ENCODE results near the gene LUC7L.
A peak's percentile ranks its signal among the peaks of the same experiment; 100 is the strongest.
"Not testable (repeated sequence)": the region's sequence is repeated elsewhere in the genome, so short reads cannot be mapped to it uniquely, and the experiment has no call there.

The LUC7L gene

DNA sequence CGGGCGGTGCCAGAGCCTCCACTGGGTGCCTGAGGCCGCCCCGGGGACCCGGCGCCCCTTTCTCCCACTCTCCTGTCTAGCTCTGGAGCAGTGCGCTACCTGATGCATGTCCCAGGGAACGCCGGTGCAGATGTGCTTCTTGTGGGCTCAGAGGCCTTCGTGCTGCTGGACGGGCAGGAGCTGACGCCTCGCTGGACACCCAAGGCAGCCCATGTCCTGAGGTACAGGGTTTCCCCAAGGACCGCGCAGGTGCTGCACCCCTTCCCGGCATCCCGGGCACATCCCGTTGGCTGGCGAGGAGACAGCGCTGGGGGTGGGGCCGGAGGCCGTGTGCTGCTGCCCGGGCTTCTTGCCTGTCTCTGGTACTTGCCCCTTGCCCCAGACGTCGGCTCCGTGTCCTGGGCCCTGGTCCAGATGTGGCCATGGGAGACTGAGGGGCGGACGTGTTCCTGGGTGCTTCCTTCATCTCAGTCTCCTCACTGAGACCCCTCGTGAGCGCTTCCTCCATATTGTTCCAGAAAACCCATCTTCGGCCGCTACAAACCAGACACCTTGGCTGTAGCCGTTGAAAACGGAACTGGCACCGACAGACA lies 34.0 kb upstream of the LUC7L start:
- DNase-seq, result no peak

DNA sequence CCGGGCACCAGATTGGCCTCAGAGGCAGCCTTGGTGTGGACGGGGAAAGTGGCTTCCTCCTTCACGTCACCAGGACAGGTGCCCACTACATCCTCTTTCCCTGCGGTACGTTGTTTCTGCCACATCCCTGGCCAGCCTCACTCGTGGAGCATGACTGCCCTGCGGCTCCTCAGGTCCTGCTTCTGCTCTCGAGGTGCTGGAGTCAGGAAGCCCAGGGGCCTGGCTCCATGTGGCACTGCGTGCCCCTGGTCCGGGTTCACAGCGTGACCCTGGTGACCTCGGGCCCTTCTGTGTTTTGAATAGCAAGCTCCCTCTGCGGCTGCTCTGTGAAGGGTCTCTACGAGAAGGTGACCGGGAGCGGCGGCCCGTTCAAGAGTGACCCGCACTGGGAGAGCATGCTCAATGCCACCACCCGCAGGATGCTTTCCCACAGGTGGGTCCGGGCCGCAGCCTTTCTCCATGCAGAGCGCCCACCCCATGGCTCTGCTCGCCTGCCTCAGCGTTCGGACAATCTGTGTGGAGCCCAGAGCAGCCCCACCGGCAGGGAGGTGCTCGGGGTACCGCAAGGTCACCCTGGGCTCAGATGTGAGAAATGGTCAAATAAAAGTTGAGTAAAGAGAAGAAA lies 33.0 kb upstream of the LUC7L start:
- no peak for DNase-seq

DNA sequence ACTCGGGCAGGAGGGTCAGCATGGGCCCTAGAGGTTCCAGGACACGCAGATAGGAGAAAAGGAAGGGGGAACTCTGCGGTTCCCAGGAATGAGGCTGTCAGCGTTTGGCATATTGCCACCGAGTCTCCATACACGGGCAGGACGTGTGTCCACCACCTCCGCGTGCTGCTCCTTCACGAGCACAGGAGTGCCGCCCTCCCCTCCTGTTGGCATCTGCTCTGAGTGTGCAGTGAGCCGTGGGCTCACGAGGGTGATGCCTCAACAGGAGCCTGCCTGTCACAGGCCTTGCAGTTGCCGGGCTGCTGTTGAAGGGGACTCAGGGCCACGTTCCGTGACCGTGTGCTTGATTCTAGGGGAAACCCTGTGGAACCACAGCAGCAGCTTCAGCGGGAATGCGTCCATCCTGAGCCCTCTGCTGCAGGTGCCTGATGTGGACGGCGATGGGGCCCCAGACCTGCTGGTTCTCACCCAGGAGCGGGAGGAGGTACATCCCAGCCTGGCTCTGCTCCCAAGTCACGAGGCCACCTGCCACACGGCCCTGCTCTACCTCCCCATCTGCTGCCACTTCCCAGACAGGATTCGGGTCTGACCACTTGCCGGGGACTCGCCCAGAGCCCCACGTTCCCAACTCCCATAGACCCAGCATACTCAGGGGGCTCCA lies 31.9 kb upstream of the LUC7L start:
- DNase-seq, result no peak

DNA sequence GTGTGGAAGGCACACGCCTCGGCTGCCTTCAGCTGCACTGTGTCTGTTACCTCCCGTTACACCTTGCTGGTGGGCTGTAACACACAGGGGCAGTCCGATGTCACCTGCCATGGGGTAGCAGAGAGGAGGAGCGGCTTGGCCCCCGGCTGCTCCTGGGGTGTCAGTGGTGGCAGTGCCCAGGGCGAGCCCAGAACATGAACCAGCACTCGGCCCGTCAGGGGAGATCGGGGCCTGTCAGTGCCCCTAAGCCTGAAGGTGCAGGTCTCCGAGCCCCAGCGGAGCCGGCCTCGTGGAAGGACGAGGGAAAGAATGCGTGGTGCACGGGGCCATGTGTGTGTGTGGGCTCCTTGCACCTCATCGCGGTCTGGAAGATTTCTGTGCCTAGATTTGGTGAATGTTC lies 31.1 kb upstream of the LUC7L start:
- DNase-seq, result no peak

DNA sequence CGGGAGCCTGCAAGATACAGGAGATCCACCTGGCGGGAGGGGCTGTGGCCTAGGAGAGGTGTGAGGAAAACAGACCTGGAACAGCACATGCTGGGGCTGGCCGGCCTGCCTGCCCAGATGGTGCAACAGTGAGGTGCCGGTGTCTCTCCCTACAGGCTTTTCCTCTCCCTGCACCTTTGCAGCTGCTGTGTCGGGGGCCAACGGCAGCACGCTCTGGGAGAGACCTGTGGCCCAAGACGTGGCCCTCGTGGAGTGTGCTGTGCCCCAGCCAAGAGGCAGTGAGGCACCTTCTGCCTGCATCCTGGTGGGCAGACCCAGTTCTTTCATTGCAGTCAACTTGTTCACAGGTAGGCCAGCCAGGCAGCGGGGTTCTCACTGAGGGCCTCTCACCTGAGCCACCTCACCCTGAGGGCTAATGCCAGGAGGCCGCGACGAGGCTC lies 30.6 kb upstream of the LUC7L start:
- DNase-seq, result no peak

DNA sequence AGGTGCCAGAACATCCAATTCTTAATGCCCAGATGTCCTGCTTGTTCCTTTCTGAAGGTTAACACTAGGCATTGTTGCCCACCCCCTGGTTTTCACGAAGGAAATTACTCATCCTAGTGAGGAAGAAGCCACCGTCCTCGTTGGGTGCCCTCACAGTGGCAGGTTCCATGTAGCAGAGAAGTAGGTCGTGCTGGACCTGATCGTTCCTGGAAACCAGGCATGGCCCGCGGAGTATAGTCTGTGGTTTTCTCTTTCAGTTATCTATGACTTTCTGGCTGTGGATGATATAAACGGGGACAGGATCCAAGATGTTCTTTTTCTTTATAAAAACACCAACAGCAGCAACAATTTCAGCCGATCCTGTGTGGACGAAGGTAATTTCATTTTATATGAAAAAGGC lies 30.0 kb upstream of the LUC7L start:
- DNase-seq, result no peak

DNA sequence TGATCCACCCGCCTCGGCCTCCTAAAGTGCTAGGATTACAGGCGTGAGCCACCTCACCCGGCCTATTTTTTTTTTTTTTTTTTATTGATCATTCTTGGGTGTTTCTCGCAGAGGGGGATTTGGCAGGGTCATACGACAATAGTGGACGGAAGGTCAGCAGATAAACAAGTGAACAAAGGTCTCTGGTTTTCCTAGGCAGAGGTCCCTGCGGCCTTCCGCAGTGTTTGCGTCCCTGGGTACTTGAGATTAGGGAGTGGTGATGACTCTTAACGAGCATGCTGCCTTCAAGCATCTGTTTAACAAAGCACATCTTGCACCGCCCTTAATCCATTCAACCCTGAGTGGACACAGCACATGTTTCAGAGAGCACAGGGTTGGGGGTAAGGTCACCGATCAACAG lies 28.8 kb upstream of the LUC7L start:
- DNase-seq, result not testable (repeated sequence)

DNA sequence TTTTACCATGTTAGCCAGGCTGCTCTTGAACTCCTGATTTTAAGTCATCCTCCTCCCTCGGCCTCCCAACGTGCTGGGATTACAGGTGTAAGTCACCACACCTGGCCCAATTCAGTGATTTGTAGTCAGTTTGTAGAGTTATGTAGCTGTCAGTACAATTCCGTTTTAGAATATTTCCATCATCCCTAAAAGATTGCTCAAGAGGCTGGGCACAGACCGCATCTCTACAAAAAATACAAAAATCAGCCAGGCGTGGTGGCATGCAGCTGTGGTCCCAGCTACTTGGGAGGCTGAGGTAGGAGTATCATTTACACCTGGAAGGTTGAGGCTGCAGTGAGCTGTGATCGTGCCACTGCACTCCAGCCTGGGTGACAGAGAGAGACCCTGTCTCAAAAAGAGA lies 25.9 kb upstream of the LUC7L start:
- DNase-seq, result no peak

DNA sequence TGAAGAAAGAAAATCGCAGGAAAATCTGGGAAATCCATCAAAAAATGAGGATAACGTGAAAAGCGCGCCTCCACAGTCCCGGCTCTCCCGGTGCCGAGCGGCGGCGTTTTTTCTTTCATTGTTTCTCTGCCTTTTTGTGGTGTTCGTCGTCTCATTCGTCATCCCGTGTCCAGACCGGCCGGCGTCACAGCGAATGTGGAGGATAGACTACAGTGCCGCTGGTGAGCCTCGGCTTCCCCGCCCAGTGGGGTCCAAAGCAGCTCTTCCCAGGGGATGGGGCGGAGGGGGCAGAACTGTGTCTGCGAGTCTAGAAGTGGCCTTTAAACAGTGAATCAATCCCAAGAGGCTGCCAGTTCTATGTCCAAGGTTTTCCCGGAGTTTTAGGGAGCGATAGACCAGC lies 25.2 kb upstream of the LUC7L start:
- DNase-seq, result no peak

DNA sequence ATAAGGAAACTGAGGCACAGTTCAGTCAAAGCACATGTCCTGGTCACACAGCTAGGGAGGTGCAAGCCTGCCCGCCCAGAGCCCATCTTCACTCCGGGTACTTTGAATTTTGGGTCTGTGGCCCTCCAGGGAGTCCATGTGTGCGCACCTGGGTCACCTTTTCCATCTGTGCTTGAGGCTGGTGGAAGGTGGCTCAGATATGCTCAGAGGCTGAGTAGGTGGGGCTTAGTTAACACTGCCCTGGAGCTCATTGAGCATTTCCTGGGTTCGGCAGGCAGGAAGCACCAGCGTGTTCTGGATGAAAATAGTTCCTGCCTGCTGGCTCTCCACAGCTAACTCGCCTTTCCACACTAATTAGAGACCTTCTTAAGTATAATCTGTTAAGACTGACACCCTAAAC lies 24.6 kb upstream of the LUC7L start:
- no peak for DNase-seq

DNA sequence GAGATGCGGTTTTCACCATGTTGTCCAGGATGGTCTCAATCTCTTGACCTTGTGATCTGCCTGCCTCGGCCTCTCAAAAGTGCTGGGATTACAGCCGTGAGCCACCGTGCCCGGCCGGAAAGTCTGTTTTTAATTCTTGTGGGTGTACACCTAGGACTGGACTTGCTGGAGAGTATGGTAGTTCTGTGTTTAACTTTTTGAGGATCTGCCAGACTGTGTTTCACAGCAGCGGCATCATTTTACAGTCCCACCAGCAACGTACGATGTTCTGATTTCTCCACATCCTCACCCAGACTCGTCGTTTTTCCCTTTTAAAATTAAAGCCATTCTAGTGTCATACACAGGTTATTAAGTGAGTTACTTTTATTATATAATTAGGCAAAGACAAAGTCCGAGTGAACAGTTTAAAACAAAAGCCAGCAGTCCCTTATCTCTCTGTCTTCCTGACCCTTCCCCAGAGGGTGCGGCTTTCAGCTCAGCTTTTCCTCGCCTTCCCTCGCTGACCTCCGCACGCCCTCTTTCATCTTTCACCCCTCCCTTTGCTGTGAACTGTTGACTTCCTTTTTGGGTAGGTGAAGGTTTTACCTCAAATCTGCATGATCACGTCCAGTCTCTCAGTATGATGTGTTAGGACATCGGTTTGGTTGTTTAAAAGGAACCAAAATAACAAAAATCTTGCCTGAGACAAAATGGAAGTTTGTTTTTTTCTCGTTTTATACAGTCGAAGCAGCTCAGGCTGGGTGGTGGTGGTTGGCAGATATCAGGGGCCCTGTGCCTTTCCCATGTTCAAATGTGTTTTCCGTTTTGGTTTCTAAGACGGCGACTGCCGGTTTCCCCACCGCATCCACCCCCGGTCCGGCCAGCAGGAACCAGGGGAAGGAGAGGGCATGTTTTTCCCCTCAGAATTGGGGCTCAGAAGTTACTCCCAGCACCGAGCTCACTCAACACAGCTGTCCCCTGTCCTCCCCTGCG lies 23.4 kb upstream of the LUC7L start:
- no peak for DNase-seq

DNA sequence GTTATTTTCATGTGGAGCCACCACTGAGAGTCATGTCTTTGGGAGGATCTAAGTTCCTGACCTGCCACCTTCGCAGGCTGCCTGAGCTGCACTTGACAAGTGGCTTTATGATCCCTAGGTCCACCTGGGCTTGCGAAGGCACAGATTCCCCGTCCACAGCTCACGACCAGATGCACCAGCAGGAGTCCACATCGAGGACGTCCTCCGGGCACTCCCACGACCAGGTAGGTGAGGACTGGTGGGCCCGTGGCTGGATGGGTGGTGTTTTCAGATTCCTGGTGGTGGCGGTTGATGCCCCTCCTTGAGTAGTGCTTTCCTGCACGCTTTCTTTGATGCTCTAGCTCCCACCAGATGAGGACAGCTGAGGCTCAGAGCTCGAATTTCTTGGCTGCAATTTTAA lies 20.2 kb upstream of the LUC7L start:
- no peak for DNase-seq

DNA sequence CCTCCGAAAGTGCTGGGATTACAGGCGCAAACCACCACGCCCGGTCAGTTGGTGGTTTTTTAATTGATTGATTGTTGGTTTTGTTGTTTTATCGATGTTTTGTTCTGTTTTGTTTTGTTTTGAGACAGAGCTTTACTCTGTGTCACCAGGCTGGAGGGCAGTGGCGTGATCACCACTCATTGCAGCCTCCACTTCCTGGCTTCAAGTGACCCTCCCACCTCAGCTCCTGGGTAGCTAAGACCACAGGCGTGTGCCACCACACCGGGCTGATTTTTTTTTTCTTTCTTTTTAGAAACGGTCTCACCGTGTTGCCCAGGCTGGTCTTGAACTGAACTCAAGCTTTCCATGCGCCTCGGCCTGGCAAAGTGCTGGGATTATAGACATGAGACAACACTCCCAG lies 17.8 kb upstream of the LUC7L start:
- DNase-seq, result no peak

DNA sequence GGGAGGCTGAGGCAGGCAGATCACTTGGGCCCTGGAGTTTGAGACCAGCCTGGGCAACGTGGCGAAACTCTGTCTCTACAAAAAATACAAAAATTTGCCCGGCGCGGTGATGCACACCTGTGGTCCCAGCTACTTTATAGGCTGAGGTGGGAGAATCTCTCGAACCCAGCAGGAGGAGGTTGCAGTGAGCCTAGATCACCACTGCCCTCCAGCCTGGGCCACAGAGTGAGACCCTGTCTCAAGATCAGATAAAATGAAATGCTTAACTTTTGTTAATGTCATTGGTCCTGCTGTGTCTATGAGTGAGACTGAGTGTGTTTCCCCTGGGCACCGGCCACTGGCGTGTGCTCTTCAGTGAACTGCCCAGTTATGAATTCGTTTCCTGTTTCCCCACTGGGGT lies 15.9 kb upstream of the LUC7L start:
- DNase-seq, result no peak

DNA sequence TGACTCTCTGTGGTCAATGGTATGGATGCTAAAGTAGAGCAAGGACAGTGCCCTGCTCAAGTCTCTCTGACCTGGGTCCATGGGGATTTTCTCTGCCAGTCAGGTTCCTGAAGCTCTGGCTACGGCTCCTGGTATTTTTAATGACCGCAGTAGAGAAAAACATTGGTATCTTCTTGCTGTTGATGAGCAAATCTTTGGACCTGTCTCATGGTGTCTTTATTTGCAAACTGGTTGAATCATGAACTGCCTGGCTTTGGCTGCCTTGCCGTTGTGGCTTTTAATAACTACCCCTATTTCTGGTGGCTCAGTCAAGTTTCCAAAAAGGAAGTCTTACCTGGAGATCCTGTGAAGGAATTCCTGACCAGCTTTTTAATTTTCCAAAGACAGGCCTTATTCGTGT lies 14.1 kb upstream of the LUC7L start:
- no peak for DNase-seq

DNA sequence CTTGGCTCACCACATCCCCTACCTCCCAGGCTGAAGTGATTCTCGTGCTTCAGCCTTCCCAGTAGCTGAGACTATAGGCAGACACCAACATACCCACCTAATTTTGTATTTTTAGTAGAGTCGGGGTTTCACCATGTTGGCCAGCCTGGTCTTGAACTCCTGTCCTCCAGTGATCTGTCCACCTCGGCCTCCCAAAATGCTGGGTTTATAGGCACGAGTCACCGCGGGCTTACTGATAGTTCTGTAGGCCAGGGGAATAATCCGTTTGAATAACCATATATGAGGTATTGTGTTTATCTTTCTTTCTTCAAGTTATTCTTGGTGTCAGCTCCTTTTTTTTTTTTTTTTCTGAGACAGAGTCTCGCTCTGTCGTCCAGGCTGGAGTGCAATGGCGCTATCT lies 13.0 kb upstream of the LUC7L start:
- DNase-seq, result no peak

DNA sequence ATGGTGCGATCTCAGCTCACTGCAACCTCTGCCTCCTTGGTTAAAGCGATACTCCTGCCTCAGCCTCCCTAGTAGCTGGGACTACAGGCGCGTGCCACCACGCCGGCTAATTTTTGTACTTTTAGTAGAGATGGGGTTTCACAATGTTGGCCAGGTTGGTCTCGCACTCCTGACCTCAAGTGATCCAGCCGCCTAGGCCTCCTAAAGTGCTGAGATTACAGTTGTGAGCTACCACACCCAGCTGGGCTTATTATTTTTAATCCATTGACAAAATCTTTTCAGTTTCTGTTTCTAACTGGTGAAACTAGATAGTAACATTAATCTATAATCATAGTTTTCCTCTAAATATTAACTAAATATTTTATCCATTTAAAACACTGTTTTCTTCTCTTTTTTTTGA lies 11.3 kb upstream of the LUC7L start:
- DNase-seq, result no peak

DNA sequence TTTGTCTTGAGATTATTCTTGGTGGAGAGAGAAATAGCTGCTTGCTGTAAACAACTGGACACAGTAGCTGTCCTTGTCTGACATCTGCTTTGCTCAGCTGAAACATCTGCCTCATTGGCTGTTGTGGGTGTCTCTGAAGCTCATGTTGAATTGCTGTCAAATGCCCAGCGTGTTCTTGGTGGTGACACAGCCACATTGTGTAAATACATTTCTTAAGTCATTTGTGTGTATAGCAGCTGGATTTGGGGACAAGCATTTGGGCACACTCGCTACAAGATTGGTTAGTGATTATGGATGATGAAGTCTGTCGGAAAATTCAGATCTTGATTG lies 10.7 kb upstream of the LUC7L start:
- no peak for DNase-seq

DNA sequence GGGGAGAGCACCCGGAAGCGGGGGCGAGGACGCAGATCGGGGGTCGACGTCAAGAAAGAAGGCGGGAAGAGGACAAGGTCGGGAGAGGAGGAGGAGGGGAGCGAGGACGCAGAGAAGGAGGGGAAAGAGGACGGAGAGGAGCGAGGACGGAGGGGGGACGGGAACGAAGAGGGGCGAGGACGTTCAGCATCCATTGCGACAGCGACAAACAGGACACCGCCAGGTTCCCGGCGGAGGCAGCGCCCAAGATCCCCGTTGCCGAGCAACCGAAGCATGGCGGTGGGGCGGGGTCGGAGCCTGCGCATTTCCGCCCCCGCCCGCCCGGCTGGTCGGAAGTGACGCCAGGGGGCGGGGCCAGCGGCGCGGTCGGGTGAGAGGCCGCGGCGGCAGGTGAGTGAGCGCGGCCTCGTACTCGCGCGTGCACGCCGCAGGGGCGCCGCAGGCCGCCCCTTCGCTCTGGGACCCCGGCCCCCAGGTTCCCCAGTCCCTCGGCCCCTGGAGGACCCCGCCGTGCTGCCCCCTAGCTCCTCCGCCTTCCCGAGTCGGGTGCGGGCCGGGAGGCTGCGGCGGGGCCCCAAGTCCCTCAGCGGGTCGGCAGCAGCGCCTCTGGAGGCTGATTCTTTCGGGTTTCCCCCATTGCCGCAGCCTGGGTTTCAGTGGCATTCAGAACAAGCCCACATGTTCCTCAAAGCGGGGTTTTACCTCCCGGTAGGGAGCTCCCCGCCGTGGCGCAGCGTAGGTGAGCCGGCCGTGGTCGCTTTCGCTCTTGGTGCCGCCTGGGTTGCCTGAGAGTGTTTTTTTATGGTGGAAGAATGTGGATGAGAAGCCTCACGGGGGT lies 5.4 kb upstream of the LUC7L start, which contains the start of gene FAM234A:
Gene FAM234A (plus strand): TSS at position 354 of the 838 bp plus-strand sequence. CDS start 19,593 bp downstream, outside the sequence.
- DNase-seq, result peak; percentile 91

DNA sequence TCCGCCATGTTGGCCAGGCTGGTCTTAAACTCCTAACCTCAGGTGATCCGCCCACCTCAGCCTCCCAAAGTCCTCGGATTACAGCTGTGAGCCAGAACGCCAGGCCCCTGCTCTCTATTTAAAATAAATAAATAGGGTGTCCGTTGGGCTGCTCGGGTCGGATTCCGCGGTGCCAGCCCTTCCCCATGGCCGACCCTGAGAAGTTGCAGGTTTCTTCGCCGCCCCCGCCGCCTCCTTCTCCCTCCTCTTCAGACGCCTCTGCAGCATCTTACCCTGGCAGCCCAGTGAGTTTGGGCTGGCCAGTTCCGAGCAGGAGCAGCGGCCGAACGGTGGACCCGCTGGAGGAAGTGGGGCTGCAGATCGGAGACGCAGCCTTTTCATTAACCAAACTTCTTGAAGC lies 1.7 kb upstream of the LUC7L start:
- no peak for DNase-seq

DNA sequence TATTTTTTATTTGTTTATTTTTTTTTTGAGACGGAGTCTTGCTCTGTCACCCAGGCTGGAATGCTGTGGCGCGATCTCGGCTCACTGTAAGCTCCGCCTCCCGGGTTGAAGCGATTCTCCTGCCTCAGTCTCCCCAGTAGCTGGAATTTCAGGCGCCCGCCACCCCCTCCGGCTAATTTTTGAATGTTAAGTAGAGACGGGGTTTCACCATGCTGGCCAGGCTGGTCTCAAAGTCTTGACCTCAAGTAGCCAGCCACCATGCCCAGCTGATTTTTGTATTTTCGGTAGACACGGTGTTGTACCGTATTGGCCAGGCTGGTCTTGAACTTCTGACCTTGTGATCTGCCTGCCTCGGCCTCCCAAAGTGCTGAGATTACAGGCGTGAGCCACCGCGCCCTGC lies 1.1 kb upstream of the LUC7L start:
- not testable (repeated sequence) for DNase-seq

DNA sequence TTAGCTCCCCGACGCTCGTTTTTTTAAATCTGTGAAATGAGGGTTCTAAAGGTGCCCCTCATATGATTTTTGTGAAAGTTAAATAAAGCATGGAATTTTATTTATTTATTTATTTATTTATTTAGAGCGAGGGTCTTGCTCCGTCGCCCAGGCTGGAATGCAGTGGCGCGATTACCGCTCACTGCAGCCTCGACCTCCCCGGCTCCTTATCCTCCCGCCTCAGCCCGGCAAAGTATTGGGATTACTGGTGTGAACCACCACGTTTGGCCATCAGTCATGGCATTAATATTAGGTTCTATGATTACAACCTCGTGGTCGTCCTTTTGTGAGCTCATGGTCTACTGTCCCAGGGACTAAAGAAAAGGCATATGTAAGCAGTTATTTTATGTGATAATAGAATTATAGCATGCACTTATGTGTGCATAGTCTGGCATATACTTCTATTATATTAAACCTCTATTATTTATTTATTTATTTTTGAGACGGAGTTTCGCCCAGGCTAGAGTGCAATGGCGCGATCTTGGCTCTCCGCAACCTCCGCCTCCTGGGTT lies 557 bp upstream of the LUC7L start:
- DNase-seq, result no peak

All from NCI-H2227 treated with DMSO at 0.1 percent for 48 hours (cell line).